Effector memory CD4-positive, alpha-beta T cell (primary cell): ENCODE results near the gene NUDT19.
"Not testable (repeated sequence)": the region's sequence is repeated elsewhere in the genome, so short reads cannot be mapped to it uniquely, and the experiment has no call there.

Source experiments
- DNase-seq, 3 donors: peaks; one replicate each; pipeline ENCODE4 v3.0.0-alpha.2; 2020
- H3K27ac ChIP-seq: 2 replicates; pipeline ENCODE4 v1.7.0; 2013; ENCODE audit warnings: mild to moderate bottlenecking, low read length, moderate library complexity; ENCODE audit not compliant: insufficient read depth, poor library complexity, severe bottlenecking
- H3K27me3 ChIP-seq: replicated peaks from 2 replicates; pipeline ENCODE4 v1.7.0; 2013; ENCODE audit warnings: mild to moderate bottlenecking, low read length; ENCODE audit not compliant: insufficient read depth, control insufficient read depth, poor library complexity, severe bottlenecking
- H3K36me3 ChIP-seq: 2 replicates; pipeline ENCODE4 v1.7.0; 2013; ENCODE audit warnings: mild to moderate bottlenecking, low read length, moderate library complexity; ENCODE audit not compliant: control insufficient read depth, insufficient read depth
- H3K4me1 ChIP-seq: 2 replicates; pipeline ENCODE4 v1.7.0; 2013; ENCODE audit warnings: low read length, mild to moderate bottlenecking; ENCODE audit not compliant: control insufficient read depth, insufficient read depth, poor library complexity, severe bottlenecking
- H3K4me3 ChIP-seq: 2 replicates; pipeline ENCODE4 v1.7.0; 2013; ENCODE audit warnings: low read length, low read depth, mild to moderate bottlenecking; ENCODE audit not compliant: insufficient read depth, poor library complexity, severe bottlenecking
- H3K9me3 ChIP-seq: 2 replicates; pipeline ENCODE4 v1.7.0; 2013; ENCODE audit warnings: mild to moderate bottlenecking, low read length, moderate library complexity; ENCODE audit not compliant: control insufficient read depth

The NUDT19 gene

DNA sequence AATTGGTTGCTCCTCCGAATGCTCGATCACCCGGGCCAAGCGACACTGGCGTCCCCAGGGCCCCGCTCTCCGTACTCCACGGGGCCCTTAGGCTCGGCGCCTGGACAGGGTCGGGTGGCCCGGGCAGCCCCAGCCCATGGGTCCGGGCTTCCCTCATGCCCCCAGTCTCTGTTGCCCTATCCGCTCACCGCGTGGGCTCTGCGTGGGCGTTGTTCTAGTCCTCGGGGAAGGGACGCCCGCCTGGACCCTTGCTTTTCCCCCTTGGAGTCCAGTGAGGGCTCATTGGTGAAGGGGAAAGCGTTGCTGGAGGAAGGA, 29.3 kb downstream of the NUDT19 start:
- H3K36me3 ChIP-seq = no peaks in the 10 kb centered on the region
- no peaks in the 10 kb centered on the region for H3K27me3 ChIP-seq
- no peak overlapping the region for H3K27ac ChIP-seq
- H3K9me3 ChIP-seq = no peaks in the 10 kb centered on the region
- DNase-seq = no peak
- H3K4me3 ChIP-seq = no peak overlapping the region
- no peaks in the 10 kb centered on the region for H3K4me1 ChIP-seq

DNA sequence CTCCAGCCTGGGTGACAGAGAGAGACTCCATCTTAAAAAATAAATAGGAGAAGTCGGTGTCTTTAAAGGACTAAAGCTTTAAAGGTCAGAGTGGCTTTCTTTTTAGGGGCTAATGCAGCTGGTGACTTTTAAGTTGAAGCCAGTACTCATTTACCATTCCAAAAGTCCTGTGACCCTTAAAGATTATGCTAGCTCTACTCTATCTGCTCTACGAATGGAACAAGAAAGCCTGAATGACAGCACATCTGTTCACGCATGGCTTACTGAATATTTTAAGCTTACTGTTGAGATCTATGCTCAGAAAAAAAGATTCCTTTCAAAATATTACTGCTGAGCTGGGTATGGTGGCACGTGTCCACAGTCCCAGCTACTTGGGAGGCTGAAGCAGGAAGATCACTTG, 44.3 kb downstream of the NUDT19 start:
- Histone ChIP-seq H3K27me3 (no peaks in the 10 kb centered on the region), H3K36me3 (no peaks in the 10 kb centered on the region), H3K9me3 (no peaks in the 10 kb centered on the region), H3K27ac (no peak overlapping the region), H3K4me1 (no peaks in the 10 kb centered on the region), H3K4me3 (no peak overlapping the region)
- no peak for DNase-seq

GRCh38 chr19:32743021-32743420, 51.4 kb downstream of the NUDT19 start:
- DNase-seq = no peak
- no peak overlapping the region for H3K27ac ChIP-seq
- H3K4me1 ChIP-seq = peaks cover 12% of the 10 kb centered on the region
- H3K4me3 ChIP-seq = no peak overlapping the region
- no peaks in the 10 kb centered on the region for H3K36me3 ChIP-seq
- no peaks in the 10 kb centered on the region for H3K27me3 ChIP-seq
- no peaks in the 10 kb centered on the region for H3K9me3 ChIP-seq

- Histone ChIP-seq H3K36me3 (no peaks in the 10 kb centered on the region), H3K27ac (no peak overlapping the region), H3K27me3 (no peaks in the 10 kb centered on the region), H3K4me1 (peaks cover 12% of the 10 kb centered on the region), H3K9me3 (no peaks in the 10 kb centered on the region), H3K4me3 (no peak overlapping the region)
- DNase-seq = no peak
Measured at GRCh38 chr19:32743447-32743846, 51.8 kb downstream of the NUDT19 start.

- Histone ChIP-seq H3K27ac (no peak overlapping the region), H3K4me3 (no peak overlapping the region), H3K27me3 (no peaks in the 10 kb centered on the region), H3K9me3 (no peaks in the 10 kb centered on the region), H3K4me1 (peaks cover 12% of the 10 kb centered on the region), H3K36me3 (no peaks in the 10 kb centered on the region)
- no peak for DNase-seq
Measured at GRCh38 chr19:32744555-32745325, 53.1 kb downstream of the NUDT19 start.

DNA sequence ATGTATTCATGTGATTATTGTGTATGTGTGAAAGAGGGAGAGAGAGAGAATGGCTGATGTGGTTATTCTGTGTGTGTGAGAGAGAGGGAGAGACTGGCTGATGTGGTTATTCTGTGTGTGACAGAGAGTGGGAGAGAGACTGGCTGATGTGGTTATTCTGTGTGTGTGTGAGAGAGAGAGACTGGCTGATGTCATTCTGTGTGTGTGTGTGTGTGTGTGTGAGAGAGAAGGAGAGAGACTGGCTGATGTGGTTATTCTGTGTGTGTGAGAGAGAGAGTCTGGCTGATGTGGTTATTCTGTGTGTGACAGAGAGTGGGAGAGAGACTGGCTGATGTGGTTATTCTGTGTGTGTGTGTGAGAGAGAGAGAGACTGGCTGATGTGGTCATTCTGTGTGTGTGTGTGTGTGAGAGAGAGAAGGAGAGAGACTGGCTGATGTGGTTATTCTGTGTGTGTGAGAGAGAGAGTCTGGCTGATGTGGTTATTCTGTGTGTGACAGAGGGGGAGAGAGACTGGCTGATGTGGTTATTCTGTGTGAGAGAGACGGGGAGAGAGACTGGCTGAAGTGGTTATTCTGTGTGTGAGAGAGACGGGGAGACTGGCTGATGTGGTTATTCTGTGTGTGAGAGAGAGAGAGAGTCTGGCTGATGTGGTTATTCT, 54.1 kb downstream of the NUDT19 start:
- H3K27ac ChIP-seq, H3K27me3 ChIP-seq, H3K36me3 ChIP-seq, H3K4me3 ChIP-seq, H3K9me3 ChIP-seq: not testable (repeated sequence)
- peaks cover 12% of the 10 kb centered on the region for H3K4me1 ChIP-seq
- peak; percentile 29 to 49 (median 31) for DNase-seq

GRCh38 chr19:32746631-32747196, 55.1 kb downstream of the NUDT19 start:
- H3K27ac ChIP-seq, H3K36me3 ChIP-seq, H3K27me3 ChIP-seq, H3K4me3 ChIP-seq, H3K9me3 ChIP-seq: not testable (repeated sequence)
- DNase-seq = peak; percentile 38 to 59 (median 41)
- H3K4me1 ChIP-seq = peaks cover 12% of the 10 kb centered on the region

DNA sequence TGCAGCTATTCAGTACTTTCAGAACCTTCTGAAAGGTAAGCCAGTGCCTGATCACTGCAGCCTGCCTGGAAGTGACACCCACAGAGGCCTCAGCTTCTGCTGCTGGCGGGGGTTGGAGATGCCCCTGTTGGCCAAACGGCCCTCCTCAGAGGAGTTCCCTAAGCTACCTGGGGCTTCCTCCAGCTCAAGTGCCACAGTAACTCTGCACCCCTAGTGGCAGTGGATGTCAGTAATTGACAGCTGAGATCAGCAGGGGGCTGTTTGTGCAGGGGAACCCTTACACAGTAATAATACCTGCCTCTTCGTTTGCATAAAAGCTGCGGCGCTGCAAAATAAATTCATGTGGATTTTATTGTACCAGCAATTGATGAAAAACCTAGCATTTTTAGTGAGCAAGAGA, 56.9 kb downstream of the NUDT19 start:
- Histone ChIP-seq H3K9me3 (no peaks in the 10 kb centered on the region), H3K4me3 (no peak overlapping the region), H3K27me3 (no peaks in the 10 kb centered on the region), H3K36me3 (no peaks in the 10 kb centered on the region), H3K4me1 (peaks cover 12% of the 10 kb centered on the region), H3K27ac (no peak overlapping the region)
- DNase-seq = no peak

- Histone ChIP-seq H3K36me3 (no peaks in the 10 kb centered on the region), H3K4me3 (no peak overlapping the region), H3K27me3 (no peaks in the 10 kb centered on the region), H3K4me1 (peaks cover 12% of the 10 kb centered on the region), H3K9me3 (no peaks in the 10 kb centered on the region), H3K27ac (no peak overlapping the region)
- no peak for DNase-seq
Measured at GRCh38 chr19:32748948-32749347, 57.3 kb downstream of the NUDT19 start.

GRCh38 chr19:32749361-32749760, 57.7 kb downstream of the NUDT19 start:
- H3K4me3 ChIP-seq = no peak overlapping the region
- no peaks in the 10 kb centered on the region for H3K36me3 ChIP-seq
- no peaks in the 10 kb centered on the region for H3K27me3 ChIP-seq
- DNase-seq = no peak
- H3K9me3 ChIP-seq = no peaks in the 10 kb centered on the region
- no peak overlapping the region for H3K27ac ChIP-seq
- peaks cover 12% of the 10 kb centered on the region for H3K4me1 ChIP-seq
